IMR-90 (cell line): ENCODE results near the gene ZMAT5. TPM values are rescaled to one million over a fixed set of nuclear protein-coding genes. Genes with fewer than 3 reads are reported as not detected.

Source experiments
- ATAC-seq: fragments of 200-7000 bp; cut with Tn5 transposase; 2 replicates; pipeline ENCODE4 v1.9.1; 2020; ENCODE audit warnings: low read depth, mild to moderate bottlenecking, moderate library complexity
- BruUV-seq: library from RNA; stranded (reverse); fragments of 400-500 nt; replicated peaks from 2 replicates; lab custom pipeline; 2021; lab: Mats Ljungman, UMichigan
- CTCF ChIA-PET: fragments of 300-600 bp; formaldehyde crosslinking; extraction: SDS; loops from one replicate; lab custom pipeline; 2021; ENCODE audit warnings: antibody characterized with exemption; lab: Yijun Ruan, JAX
- POLR2A ChIA-PET: fragments of 300-600 bp; sonication (Branson Sonifier 250); formaldehyde crosslinking; loops from one replicate; lab custom pipeline; 2022; ENCODE audit warnings: antibody characterized with exemption; ENCODE audit not compliant: unreplicated experiment; lab: Charles Lee
- DNase-seq: peaks from one replicate; pipeline ENCODE4 v3.0.0; 2013
- H2AFZ ChIP-seq: replicated peaks from 2 replicates; pipeline ENCODE3; 2013; ENCODE audit warnings: low read length, mild to moderate bottlenecking; ENCODE audit not compliant: poor library complexity
- H2AK5ac ChIP-seq: 2 replicates; pipeline ENCODE4 v1.6.1; 2013; ENCODE audit warnings: low read depth, low read length, inconsistent platforms
- H2AK9ac ChIP-seq: replicated peaks from 2 replicates; pipeline ENCODE3; 2013; ENCODE audit warnings: mild to moderate bottlenecking, low read depth, low read length, moderate library complexity; ENCODE audit not compliant: poor library complexity
- H2BK120ac ChIP-seq: 2 replicates; pipeline ENCODE4 v1.6.1; 2013; ENCODE audit warnings: low read depth, low read length, inconsistent platforms
- H2BK15ac ChIP-seq: 3 replicates; pipeline ENCODE4 v1.6.1; 2013; ENCODE audit warnings: low read depth, low read length, inconsistent platforms
- H2BK20ac ChIP-seq: 2 replicates; pipeline ENCODE4 v1.6.1; 2013; ENCODE audit warnings: low read depth, mild to moderate bottlenecking, inconsistent platforms, low read length, moderate library complexity
- H2BK5ac ChIP-seq: 2 replicates; pipeline ENCODE4 v1.6.1; 2013; ENCODE audit warnings: mild to moderate bottlenecking, low read depth, low read length, inconsistent platforms; ENCODE audit not compliant: poor library complexity, severe bottlenecking
- H3K14ac ChIP-seq: replicated peaks from 2 replicates; pipeline ENCODE4 v1.6.1; 2013; ENCODE audit warnings: low read depth, low read length, inconsistent platforms
- H3K18ac ChIP-seq: 2 replicates; pipeline ENCODE4 v1.6.1; 2013; ENCODE audit warnings: low read depth, low read length, control low read depth
- H3K23ac ChIP-seq: 2 replicates; pipeline ENCODE4 v1.6.1; 2013; ENCODE audit warnings: low read depth, low read length, inconsistent platforms
- H3K27ac ChIP-seq: 2 replicates; pipeline ENCODE4 v1.5.1; 2013; ENCODE audit warnings: mild to moderate bottlenecking, control low read depth, low read length; ENCODE audit not compliant: insufficient read depth
- H3K27me3 ChIP-seq: 2 replicates; pipeline ENCODE4 v1.6.1; 2013; ENCODE audit warnings: low read length; ENCODE audit not compliant: control insufficient read depth, insufficient read depth
- H3K36me3 ChIP-seq: 2 replicates; pipeline ENCODE4 v1.6.1; 2013; ENCODE audit warnings: low read length, mixed read lengths; ENCODE audit not compliant: control insufficient read depth, insufficient read depth
- H3K4ac ChIP-seq: 2 replicates; pipeline ENCODE4 v1.6.1; 2013; ENCODE audit warnings: low read depth, low read length, inconsistent platforms
- H3K4me1 ChIP-seq: 2 replicates; pipeline ENCODE4 v1.6.1; 2013; ENCODE audit warnings: low read length, mixed read lengths; ENCODE audit not compliant: control insufficient read depth, insufficient read depth
- H3K4me2 ChIP-seq: 2 replicates; pipeline ENCODE4 v1.6.1; 2013; ENCODE audit warnings: low read depth, mild to moderate bottlenecking, control low read depth, low read length, moderate library complexity
- H3K4me3 ChIP-seq: 2 replicates; pipeline ENCODE4 v1.5.1; 2013; ENCODE audit warnings: low read depth, mild to moderate bottlenecking, control low read depth, low read length, moderate library complexity; ENCODE audit not compliant: insufficient read depth
- H3K56ac ChIP-seq: 2 replicates; pipeline ENCODE4 v1.6.1; 2013; ENCODE audit warnings: low read length, inconsistent platforms; ENCODE audit not compliant: insufficient read depth; ENCODE audit errors: extremely low read depth
- H3K79me1 ChIP-seq, 2 experiments: 2 replicates each; pipeline ENCODE4 v1.6.1; 2013; ENCODE audit warnings: low read length in 2 of 2, inconsistent platforms in 1 of 2, low read depth in 1 of 2
- H3K9ac ChIP-seq: 2 replicates; pipeline ENCODE4 v1.6.1; 2013; ENCODE audit warnings: low read depth, low read length, control low read depth
- H3K9me1 ChIP-seq: 2 replicates; pipeline ENCODE4 v1.6.1; 2013; ENCODE audit warnings: low read length, inconsistent platforms; ENCODE audit not compliant: insufficient read depth
- H3K9me3 ChIP-seq: 2 replicates; pipeline ENCODE4 v1.6.1; 2013; ENCODE audit warnings: low read length; ENCODE audit not compliant: control insufficient read depth, insufficient read depth
- H4K20me1 ChIP-seq: 2 replicates; pipeline ENCODE4 v1.6.1; 2013; ENCODE audit warnings: low read length, inconsistent platforms; ENCODE audit not compliant: insufficient read depth
- H4K5ac ChIP-seq: 2 replicates; pipeline ENCODE4 v1.6.1; 2013; ENCODE audit warnings: mild to moderate bottlenecking, low read depth, low read length, control low read depth
- H4K8ac ChIP-seq, 2 experiments: 2 replicates each; pipeline ENCODE4 v1.6.1; 2013; ENCODE audit warnings: low read depth in 2 of 2, low read length in 2 of 2, control low read depth in 1 of 2, inconsistent platforms in 1 of 2
- H4K91ac ChIP-seq: 2 replicates; pipeline ENCODE4 v1.6.1; 2013; ENCODE audit warnings: low read depth, low read length, inconsistent platforms; ENCODE audit not compliant: insufficient read depth
- ELK1 ChIP-seq: fragments of 150-350 bp; IDR thresholded peaks from 2 replicates; pipeline ENCODE4 v1.6.1; 2016; ENCODE audit warnings: low read depth, mild to moderate bottlenecking, low read length, moderate library complexity, borderline replicate concordance
- WGBS, 2 experiments: methylation state at CpG; one replicate each; pipeline versions ENCODE4 v1.1.5 to v1.1.7; 2013; ENCODE audit warnings: missing lambda C conversion rate in 2 of 2; ENCODE audit not compliant: insufficient read length in 1 of 2; ENCODE audit errors: extremely low coverage in 2 of 2; 5-methylcytosine and 5-hydroxymethylcytosine counted together
- dilution Hi-C: fragments of 300-500 bp; cut with HindIII; formaldehyde crosslinking; loops from one replicate; pipeline ENCODE4 v1.14.3; 2018; ENCODE audit warnings: low sequenced_read_pairs; ENCODE audit not compliant: unreplicated experiment
- in situ Hi-C: fragments of 300-500 bp; cut with MboI; formaldehyde crosslinking; loops from 3 replicates; pipeline ENCODE4 v1.14.3; 2019; ENCODE audit warnings: low sequenced_read_pairs, inconsistent platforms, mixed read lengths
- intact Hi-C: fragments of 100-400 bp; cut with micrococcal nuclease; formaldehyde crosslinking; loops from 2 replicates; pipeline ENCODE4 v1.10.0; 2022
- polyA plus RNA-seq, 3 experiments: library from polyadenylated mRNA; depleted of rRNA; stranded (reverse); fragments of >200 nt; gene quantifications; 2 replicates each; pipeline ENCODE4 v1.2.3, GENCODE V29; 2012; ENCODE audit warnings: low replicate concordance in 1 of 3
- total RNA-seq: library from RNA; depleted of rRNA; stranded (reverse); fragments of >200 nt; gene quantifications from 2 replicates; pipeline ENCODE4 v1.2.3, GENCODE V29; 2012

Gene ZMAT5
- total and polyA plus RNA-seq, 2 of the 4 experiments (the other 2 are of a cell fraction) = 21.7 to 31.8 TPM

- Histone ChIP-seq H3K18ac (no peak overlapping the region), H3K36me3 (0 out of 2 replicates have a peak, but pooled peaks cover 2% of the 10 kb centered on the region), H2BK15ac (no peak overlapping the region), H3K23ac (no peak overlapping the region), H3K14ac (no peak overlapping the region), H3K27ac (no peak overlapping the region), H2AFZ (no peak overlapping the region), H4K20me1 (no peaks in the 10 kb centered on the region; the same call in 1 of the 2 replicates), H2BK5ac (no peak overlapping the region), H2AK9ac (no peak overlapping the region), H3K9me3 (no peaks in the 10 kb centered on the region), H4K91ac (no peak overlapping the region), H2BK20ac (no peak overlapping the region), H3K4me1 (no peaks in the 10 kb centered on the region), H3K27me3 (no peaks in the 10 kb centered on the region), H3K56ac (no peak overlapping the region), H3K4me2 (no peak overlapping the region), H2AK5ac (no peak overlapping the region), H3K4ac (no peak overlapping the region), H2BK120ac (no peak overlapping the region), H3K4me3 (no peak overlapping the region), H3K9me1 (no peaks in the 10 kb centered on the region), H4K8ac (no peak overlapping the region), H4K5ac (no peak overlapping the region), H3K9ac (no peak overlapping the region), H3K79me1 (peaks cover 4 to 15% of the 10 kb centered on the region in 2 experiments; a peak in 3 of 4 replicates)
- BruUV-seq = no TSS peak
- no peak for TF ChIP-seq ELK1
- no CpG with 5 or more reads among the region's 3 CpGs for WGBS, 2 experiments
- ChIA-PET POLR2A (no interaction called here), CTCF (no interaction called here)
- dilution Hi-C loops (no loop called here), in situ Hi-C loops (no loop called here), intact Hi-C loops (no loop called here)
- no peak for ATAC-seq
- no peak for DNase-seq
Measured at GRCh38 chr22:29757096-29757495, 9.7 kb downstream of the ZMAT5 start.
